GM18511 (cell line): ENCODE results near the gene OGFOD3.
"Not testable (repeated sequence)": the region's sequence is repeated elsewhere in the genome, so short reads cannot be mapped to it uniquely, and the experiment has no call there.

Experiments used
- ATAC-seq: cut with Tn5 transposase; IDR thresholded peaks from one replicate; pipeline ENCODE4 v1.9.1; 2021; ENCODE audit warnings: mild to moderate bottlenecking, moderate library complexity; ENCODE audit not compliant: unreplicated experiment

Gene OGFOD3

GRCh38 chr17:82390015-82390859 is 28.1 kb downstream of the OGFOD3 start:
- no peak for ATAC-seq

GRCh38 chr17:82389379-82389778 is 29.0 kb downstream of the OGFOD3 start:
- no peak for ATAC-seq

- ATAC-seq = no peak
These were observed 29.5 kb downstream of the OGFOD3 start for GRCh38 chr17:82388922-82389283.

GRCh38 chr17:82388223-82388921 is 30.0 kb downstream of the OGFOD3 start:
- ATAC-seq = no peak

GRCh38 chr17:82387705-82388106 is 30.7 kb downstream of the OGFOD3 start:
- ATAC-seq = no peak

GRCh38 chr17:82386881-82387704 is 31.3 kb downstream of the OGFOD3 start:
- no peak for ATAC-seq

- ATAC-seq = no peak
These were observed 32.0 kb downstream of the OGFOD3 start for GRCh38 chr17:82386255-82386831.

- ATAC-seq = no peak
These were observed 32.7 kb downstream of the OGFOD3 start for GRCh38 chr17:82385559-82386254.

- no peak for ATAC-seq
These were observed 33.5 kb downstream of the OGFOD3 start for GRCh38 chr17:82384730-82385481.

GRCh38 chr17:82384051-82384729 is 34.2 kb downstream of the OGFOD3 start:
- no peak for ATAC-seq

GRCh38 chr17:82383411-82383810 is 35.0 kb downstream of the OGFOD3 start:
- ATAC-seq = no peak

- no peak for ATAC-seq
These were observed 35.5 kb downstream of the OGFOD3 start for GRCh38 chr17:82382933-82383255.

GRCh38 chr17:82382220-82382932 is 36.0 kb downstream of the OGFOD3 start:
- not testable (repeated sequence) for ATAC-seq

GRCh38 chr17:82381703-82382009 is 36.7 kb downstream of the OGFOD3 start:
- not testable (repeated sequence) for ATAC-seq

- ATAC-seq = no peak
These were observed 37.3 kb downstream of the OGFOD3 start for GRCh38 chr17:82380860-82381702.

GRCh38 chr17:82378741-82379021 is 39.7 kb downstream of the OGFOD3 start:
- ATAC-seq = no peak

- ATAC-seq = no peak
These were observed 40.3 kb downstream of the OGFOD3 start for GRCh38 chr17:82377924-82378740.
